CD14-positive monocyte (primary cell): ENCODE data around the gene CCNI. TPM values are rescaled to one million over a fixed set of nuclear protein-coding genes. Genes with fewer than 3 reads are reported as not detected.
"Not testable (repeated sequence)": the region's sequence is repeated elsewhere in the genome, so short reads cannot be mapped to it uniquely, and the experiment has no call there.

Experiments
- DNase-seq, 3 donors: peaks; one replicate each; pipeline ENCODE4 v3.0.0-alpha.2; 2011 to 2022
- H2AFZ ChIP-seq: 2 replicates; pipeline ENCODE4 v1.6.0; 2012; ENCODE audit warnings: mild to moderate bottlenecking, low read depth, low read length, inconsistent platforms; ENCODE audit not compliant: insufficient read depth, poor library complexity, severe bottlenecking
- H3K27ac ChIP-seq, 2 donors: 1 replicate in 1 of 2; 2 replicates in 1 of 2; pipeline ENCODE4 v1.5.1; 2012 to 2013; ENCODE audit warnings: low read length in 2 of 2, control low read depth in 1 of 2, inconsistent platforms in 1 of 2, low read depth in 1 of 2, mild to moderate bottlenecking in 1 of 2
- H3K27me3 ChIP-seq, 2 donors: one replicate each; pipeline versions ENCODE4 v1.6.0 to v1.6.1; 2011 to 2013; ENCODE audit warnings: low read length in 2 of 2; ENCODE audit not compliant: control insufficient read depth in 2 of 2, insufficient read depth in 2 of 2
- H3K36me3 ChIP-seq, 2 donors: replicated peaks in 1 of 2; 1 replicate in 1 of 2; 2 replicates in 1 of 2; pipeline versions ENCODE4 v1.5.1 to v1.6.1; 2012 to 2013; ENCODE audit warnings: low read length in 2 of 2, control low read depth in 1 of 2, inconsistent platforms in 1 of 2, mild to moderate bottlenecking in 1 of 2; ENCODE audit not compliant: insufficient read depth in 2 of 2, control insufficient read depth in 1 of 2
- H3K4me1 ChIP-seq, 2 donors: 1 replicate in 1 of 2; 2 replicates in 1 of 2; pipeline versions ENCODE4 v1.5.1 to v1.6.1; 2012 to 2013; ENCODE audit warnings: low read length in 2 of 2, control low read depth in 1 of 2, inconsistent platforms in 1 of 2, mild to moderate bottlenecking in 1 of 2, moderate library complexity in 1 of 2; ENCODE audit not compliant: insufficient read depth in 2 of 2, control insufficient read depth in 1 of 2
- H3K4me2 ChIP-seq: replicated peaks from 2 replicates; pipeline ENCODE3; 2012; ENCODE audit warnings: low read length, moderate library complexity, mild to moderate bottlenecking; ENCODE audit not compliant: poor library complexity, severe bottlenecking; ENCODE audit errors: extremely low read depth
- H3K4me3 ChIP-seq, 3 experiments: fragments of 200-600 bp in 1 of 3; sonication (generic) in 1 of 3; replicated peaks in 1 of 3; 1 replicate in 2 of 3; 2 replicates in 1 of 3; pipeline ENCODE4 v1.5.1; 2011 to 2013; ENCODE audit warnings: low read length in 3 of 3, mild to moderate bottlenecking in 3 of 3, control low read depth in 2 of 3, low read depth in 2 of 3, inconsistent platforms in 1 of 3, moderate library complexity in 1 of 3
- H3K79me2 ChIP-seq: 2 replicates; pipeline ENCODE4 v1.6.0; 2012; ENCODE audit warnings: mild to moderate bottlenecking, control low read depth, inconsistent platforms, low read length, moderate library complexity; ENCODE audit not compliant: insufficient read depth
- H3K9ac ChIP-seq: 2 replicates; pipeline ENCODE4 v1.6.0; 2017; ENCODE audit warnings: low read length, mild to moderate bottlenecking; ENCODE audit not compliant: insufficient read depth, poor library complexity, severe bottlenecking
- H3K9me3 ChIP-seq, 2 donors: replicated peaks in 1 of 2; 1 replicate in 1 of 2; 2 replicates in 1 of 2; pipeline versions ENCODE4 v1.5.1 to v1.6.1; 2012 to 2013; ENCODE audit warnings: low read length in 2 of 2, control low read depth in 1 of 2; ENCODE audit not compliant: control insufficient read depth in 1 of 2, insufficient read depth in 1 of 2
- H4K20me1 ChIP-seq: 2 replicates; pipeline ENCODE4 v1.6.0; 2012; ENCODE audit warnings: mild to moderate bottlenecking, low read length, control low read depth, moderate library complexity; ENCODE audit not compliant: insufficient read depth
- H3K27ac Mint-ChIP-seq, 7 donors: one replicate each; pipeline ENCODE4 v1.8.0; 2020; ENCODE audit warnings: mild to moderate bottlenecking in 7 of 7, mixed read lengths in 7 of 7, moderate library complexity in 6 of 7, inconsistent platforms in 2 of 7
- H3K27me3 Mint-ChIP-seq, 3 donors: one replicate each; pipeline ENCODE4 v1.8.0; 2021 to 2022; ENCODE audit warnings: low read depth in 3 of 3, mild to moderate bottlenecking in 3 of 3, mixed read lengths in 3 of 3, moderate library complexity in 3 of 3, inconsistent platforms in 1 of 3
- H3K36me3 Mint-ChIP-seq, 2 donors: one replicate each; pipeline ENCODE4 v1.8.0; 2020; ENCODE audit warnings: mixed read lengths in 2 of 2, inconsistent platforms in 1 of 2, mild to moderate bottlenecking in 1 of 2
- H3K4me1 Mint-ChIP-seq: one replicate; pipeline ENCODE4 v1.8.0; 2020; ENCODE audit warnings: mild to moderate bottlenecking, mixed read lengths
- H3K4me3 Mint-ChIP-seq, 2 donors: one replicate each; pipeline ENCODE4 v1.8.0; 2020; ENCODE audit warnings: mild to moderate bottlenecking in 2 of 2, mixed read lengths in 2 of 2, moderate library complexity in 1 of 2
- H3K9me3 Mint-ChIP-seq, 7 donors: one replicate each; pipeline ENCODE4 v1.8.0; 2020 to 2022; ENCODE audit warnings: mixed read lengths in 7 of 7, mild to moderate bottlenecking in 6 of 7, moderate library complexity in 6 of 7, inconsistent platforms in 2 of 7
- WGBS: methylation state at CpG from one replicate; pipeline ENCODE4 v1.1.5; 2013; ENCODE audit warnings: missing lambda C conversion rate; ENCODE audit not compliant: insufficient coverage; 5-methylcytosine and 5-hydroxymethylcytosine counted together
- intact Hi-C, 2 donors: fragments of 100-400 bp; cut with micrococcal nuclease; formaldehyde crosslinking; loops; one replicate each; pipeline versions ENCODE4 v1.15.0 to v1.15.1; 2023
- polyA plus RNA-seq, 3 donors: library from polyadenylated mRNA; depleted of rRNA in 1 of 3; unstranded in 2 of 3; stranded (reverse) in 1 of 3; fragments of 300-500 nt in 2 of 3; fragments of >200 nt in 1 of 3; fragmentation: Illumina TruSeq in 2 of 3; gene quantifications; 1 replicate in 2 of 3; 2 replicates in 1 of 3; pipeline ENCODE4 v1.2.3, GENCODE V29; 2012 to 2021
- TF ChIP-seq, protein P1 (sequence below): fragments of 200-600 bp; IDR thresholded peaks from one replicate; pipeline ENCODE4 v1.8.0; 2022; ENCODE audit warnings: antibody characterized with exemption, mild to moderate bottlenecking

The CCNI gene
- polyA plus RNA-seq, 3 donors: 106 to 264 (median 171) TPM

GRCh38 chr4:77073106-77073809 lies 2.5 kb downstream of the CCNI start:
- TF ChIP-seq, protein P1, sequence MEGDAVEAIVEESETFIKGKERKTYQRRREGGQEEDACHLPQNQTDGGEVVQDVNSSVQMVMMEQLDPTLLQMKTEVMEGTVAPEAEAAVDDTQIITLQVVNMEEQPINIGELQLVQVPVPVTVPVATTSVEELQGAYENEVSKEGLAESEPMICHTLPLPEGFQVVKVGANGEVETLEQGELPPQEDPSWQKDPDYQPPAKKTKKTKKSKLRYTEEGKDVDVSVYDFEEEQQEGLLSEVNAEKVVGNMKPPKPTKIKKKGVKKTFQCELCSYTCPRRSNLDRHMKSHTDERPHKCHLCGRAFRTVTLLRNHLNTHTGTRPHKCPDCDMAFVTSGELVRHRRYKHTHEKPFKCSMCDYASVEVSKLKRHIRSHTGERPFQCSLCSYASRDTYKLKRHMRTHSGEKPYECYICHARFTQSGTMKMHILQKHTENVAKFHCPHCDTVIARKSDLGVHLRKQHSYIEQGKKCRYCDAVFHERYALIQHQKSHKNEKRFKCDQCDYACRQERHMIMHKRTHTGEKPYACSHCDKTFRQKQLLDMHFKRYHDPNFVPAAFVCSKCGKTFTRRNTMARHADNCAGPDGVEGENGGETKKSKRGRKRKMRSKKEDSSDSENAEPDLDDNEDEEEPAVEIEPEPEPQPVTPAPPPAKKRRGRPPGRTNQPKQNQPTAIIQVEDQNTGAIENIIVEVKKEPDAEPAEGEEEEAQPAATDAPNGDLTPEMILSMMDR: no peak
- no peaks in the 10 kb centered on the region for H3K9me3 Mint-ChIP-seq
- Histone ChIP-seq H3K4me3 (peak overlapping the region; percentile 81 to 96 (median 84)), H3K4me1 (peaks cover 35 to 51% of the 10 kb centered on the region in 2 donors), H3K4me2 (peak overlapping the region; percentile 85), H3K27ac (peak overlapping the region in 1 of 2 donors; percentile 45), H2AFZ (no peak overlapping the region), H4K20me1 (peaks cover 63% of the 10 kb centered on the region), H3K27me3 (no peaks in the 10 kb centered on the region), H3K79me2 (peaks cover 96% of the 10 kb centered on the region), H3K9ac (no peak overlapping the region), H3K9me3 (no peaks in the 10 kb centered on the region), H3K36me3 (no peaks in the 10 kb centered on the region)
- peak in 2 of 3 donors; percentile 26 for DNase-seq
- peaks cover 1 to 15% of the 10 kb centered on the region in 2 donors for H3K36me3 Mint-ChIP-seq
- no peaks in the 10 kb centered on the region for H3K27me3 Mint-ChIP-seq
- H3K27ac Mint-ChIP-seq: no peak overlapping the region
- WGBS: no CpG with 5 or more reads among the region's 3 CpGs
- intact Hi-C loops: no loop called here
- H3K4me3 Mint-ChIP-seq: no peak overlapping the region
- peaks cover 42% of the 10 kb centered on the region for H3K4me1 Mint-ChIP-seq

GRCh38 chr4:77072195-77072753 lies 3.5 kb downstream of the CCNI start:
- Histone ChIP-seq H3K79me2 (peaks cover 96% of the 10 kb centered on the region), H4K20me1 (peaks cover 73% of the 10 kb centered on the region), H3K36me3 (no peaks in the 10 kb centered on the region), H3K9ac (no peak overlapping the region), H3K9me3 (no peaks in the 10 kb centered on the region), H3K27me3 (no peaks in the 10 kb centered on the region), H3K27ac (no peak overlapping the region), H3K4me2 (peak overlapping the region; percentile 85), H3K4me1 (peaks cover 34 to 44% of the 10 kb centered on the region in 2 donors), H2AFZ (no peak overlapping the region), H3K4me3 (peak overlapping the region in 1 of 3 experiments; percentile 84)
- Mint-ChIP-seq H3K4me3 (no peak overlapping the region), H3K27ac (peak overlapping the region in 2 of 7 donors; percentile 48 to 64), H3K4me1 (peaks cover 36% of the 10 kb centered on the region), H3K9me3 (no peaks in the 10 kb centered on the region), H3K36me3 (peaks cover 1 to 18% of the 10 kb centered on the region in 2 donors), H3K27me3 (no peaks in the 10 kb centered on the region)
- DNase-seq: no peak
- intact Hi-C loops: no loop called here
- TF ChIP-seq, protein P1: no peak
- WGBS: no CpG with 5 or more reads among the region's 5 CpGs

DNA sequence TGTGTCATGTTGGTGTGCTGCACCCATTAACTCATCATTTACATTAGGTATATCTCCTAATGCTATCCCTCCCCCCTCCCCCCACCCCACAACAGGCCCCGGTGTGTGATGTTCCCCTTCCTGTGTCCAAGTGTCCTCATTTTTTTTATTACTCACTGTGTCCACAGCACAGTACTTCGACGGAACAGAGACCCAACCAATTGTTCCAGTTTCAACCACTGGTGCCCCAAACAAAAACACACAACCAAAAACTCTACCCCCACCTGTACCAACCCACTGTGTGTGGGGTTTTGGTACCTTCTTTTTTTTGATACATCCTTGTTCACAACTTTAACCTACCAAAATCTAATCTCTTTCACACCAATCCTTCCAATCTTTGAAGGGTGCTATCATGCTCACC lies 6.3 kb downstream of the CCNI start:
- H3K9me3 Mint-ChIP-seq, H3K27ac ChIP-seq, H3K9me3 ChIP-seq, H3K4me3 Mint-ChIP-seq, H3K27me3 Mint-ChIP-seq, H2AFZ ChIP-seq, H3K9ac ChIP-seq, H3K27me3 ChIP-seq, DNase-seq, intact Hi-C loops, H3K4me3 ChIP-seq, H3K4me2 ChIP-seq: not testable (repeated sequence)
- Mint-ChIP-seq H3K4me1 (peaks cover 29% of the 10 kb centered on the region), H3K36me3 (peaks cover 9 to 37% of the 10 kb centered on the region in 2 donors), H3K27ac (peak overlapping the region in 6 of 7 donors; percentile 6 to 73 (median 38))
- no CpG with 5 or more reads among the region's 3 CpGs for WGBS
- peaks cover 17 to 21% of the 10 kb centered on the region in 2 donors for H3K36me3 ChIP-seq
- peaks cover 27 to 38% of the 10 kb centered on the region in 2 donors for H3K4me1 ChIP-seq
- peaks cover 100% of the 10 kb centered on the region for H3K79me2 ChIP-seq
- H4K20me1 ChIP-seq: peaks cover 99% of the 10 kb centered on the region
